PC-9 (cell line): ENCODE measurements around the gene PNLIPRP2.

ENCODE experiments used
- EZH2 ChIP-seq: fragments of 200-600 bp; sonication (generic); IDR thresholded peaks from 2 replicates; pipeline ENCODE4 v1.8.0; 2017; ENCODE audit warnings: antibody characterized with exemption, low read depth
- TF ChIP-seq, protein P1 (sequence below): fragments of 200-600 bp; sonication (generic); conservative IDR thresholded peaks from 2 replicates; pipeline ENCODE4 v1.6.1; 2017; ENCODE audit warnings: mixed run types, antibody characterized with exemption, mild to moderate bottlenecking, moderate library complexity

GRCh38 chr10:116683166-116683565, 62.4 kb downstream of the PNLIPRP2 start:
- TF ChIP-seq, protein P1, sequence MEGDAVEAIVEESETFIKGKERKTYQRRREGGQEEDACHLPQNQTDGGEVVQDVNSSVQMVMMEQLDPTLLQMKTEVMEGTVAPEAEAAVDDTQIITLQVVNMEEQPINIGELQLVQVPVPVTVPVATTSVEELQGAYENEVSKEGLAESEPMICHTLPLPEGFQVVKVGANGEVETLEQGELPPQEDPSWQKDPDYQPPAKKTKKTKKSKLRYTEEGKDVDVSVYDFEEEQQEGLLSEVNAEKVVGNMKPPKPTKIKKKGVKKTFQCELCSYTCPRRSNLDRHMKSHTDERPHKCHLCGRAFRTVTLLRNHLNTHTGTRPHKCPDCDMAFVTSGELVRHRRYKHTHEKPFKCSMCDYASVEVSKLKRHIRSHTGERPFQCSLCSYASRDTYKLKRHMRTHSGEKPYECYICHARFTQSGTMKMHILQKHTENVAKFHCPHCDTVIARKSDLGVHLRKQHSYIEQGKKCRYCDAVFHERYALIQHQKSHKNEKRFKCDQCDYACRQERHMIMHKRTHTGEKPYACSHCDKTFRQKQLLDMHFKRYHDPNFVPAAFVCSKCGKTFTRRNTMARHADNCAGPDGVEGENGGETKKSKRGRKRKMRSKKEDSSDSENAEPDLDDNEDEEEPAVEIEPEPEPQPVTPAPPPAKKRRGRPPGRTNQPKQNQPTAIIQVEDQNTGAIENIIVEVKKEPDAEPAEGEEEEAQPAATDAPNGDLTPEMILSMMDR: no peak
- no peak for TF ChIP-seq EZH2
